Chondrocyte (in vitro differentiated cells): ENCODE data around the gene E2F7. TPM values are rescaled to one million over a fixed set of nuclear protein-coding genes. Genes with fewer than 3 reads are reported as not detected.

ENCODE experiments used
- DNase-seq: peaks from one replicate; pipeline ENCODE4 v3.0.0; 2021; ENCODE audit warnings: mixed read lengths, low spot score
- H3K27ac Mint-ChIP-seq: one replicate; pipeline ENCODE4 v1.8.0; 2021; ENCODE audit warnings: mild to moderate bottlenecking, moderate library complexity, mixed read lengths; ENCODE audit not compliant: unreplicated experiment
- H3K27me3 Mint-ChIP-seq: 2 replicates; pipeline ENCODE4 v1.8.0; 2021; ENCODE audit warnings: low read depth, mixed read lengths
- H3K36me3 Mint-ChIP-seq: 2 replicates; pipeline ENCODE4 v1.8.0; 2021; ENCODE audit warnings: low read depth, mixed read lengths
- H3K4me1 Mint-ChIP-seq: 2 replicates; pipeline ENCODE4 v1.8.0; 2021; ENCODE audit warnings: low read depth, mild to moderate bottlenecking, mixed read lengths
- H3K4me3 Mint-ChIP-seq: one replicate; pipeline ENCODE4 v1.8.0; 2021; ENCODE audit warnings: mild to moderate bottlenecking, moderate library complexity, mixed read lengths; ENCODE audit not compliant: unreplicated experiment
- H3K9me3 Mint-ChIP-seq: 2 replicates; pipeline ENCODE4 v1.8.0; 2021; ENCODE audit warnings: low read depth, mixed read lengths
- total RNA-seq: library from RNA; stranded (reverse); gene quantifications from 3 replicates; pipeline ENCODE4 v1.2.1, GENCODE V29; 2021
- TF ChIP-seq, protein P1 (sequence below): fragments of 200-600 bp; sonication (generic); IDR thresholded peaks from 2 replicates; pipeline ENCODE4 v1.5.0; 2021; ENCODE audit warnings: antibody characterized with exemption, mild to moderate bottlenecking, moderate library complexity

Gene E2F7
- total RNA-seq, 1 donor from 2014 or later, result 2.8 TPM

DNA sequence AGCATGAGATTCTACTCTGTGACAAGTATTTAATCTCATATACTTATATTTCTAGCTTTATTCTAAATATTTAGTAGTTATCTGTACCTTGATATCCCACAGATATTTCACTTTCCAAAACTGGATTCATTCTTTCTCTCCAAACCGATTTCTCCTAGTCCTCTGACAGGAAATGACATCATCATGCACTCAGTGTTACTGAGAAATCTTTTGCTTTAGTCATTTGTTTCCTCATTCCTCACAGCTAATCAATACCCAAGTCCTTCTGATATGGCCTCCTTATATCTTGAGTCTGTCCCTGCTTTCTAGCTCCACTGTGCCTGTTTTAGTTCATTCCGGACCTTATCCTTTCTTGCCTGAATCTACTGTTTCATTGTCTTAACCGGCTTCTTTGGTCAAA is 39.4 kb upstream of the E2F7 start:
- H3K4me1 Mint-ChIP-seq, result peaks cover 16% of the 10 kb centered on the region
- TF ChIP-seq, protein P1, sequence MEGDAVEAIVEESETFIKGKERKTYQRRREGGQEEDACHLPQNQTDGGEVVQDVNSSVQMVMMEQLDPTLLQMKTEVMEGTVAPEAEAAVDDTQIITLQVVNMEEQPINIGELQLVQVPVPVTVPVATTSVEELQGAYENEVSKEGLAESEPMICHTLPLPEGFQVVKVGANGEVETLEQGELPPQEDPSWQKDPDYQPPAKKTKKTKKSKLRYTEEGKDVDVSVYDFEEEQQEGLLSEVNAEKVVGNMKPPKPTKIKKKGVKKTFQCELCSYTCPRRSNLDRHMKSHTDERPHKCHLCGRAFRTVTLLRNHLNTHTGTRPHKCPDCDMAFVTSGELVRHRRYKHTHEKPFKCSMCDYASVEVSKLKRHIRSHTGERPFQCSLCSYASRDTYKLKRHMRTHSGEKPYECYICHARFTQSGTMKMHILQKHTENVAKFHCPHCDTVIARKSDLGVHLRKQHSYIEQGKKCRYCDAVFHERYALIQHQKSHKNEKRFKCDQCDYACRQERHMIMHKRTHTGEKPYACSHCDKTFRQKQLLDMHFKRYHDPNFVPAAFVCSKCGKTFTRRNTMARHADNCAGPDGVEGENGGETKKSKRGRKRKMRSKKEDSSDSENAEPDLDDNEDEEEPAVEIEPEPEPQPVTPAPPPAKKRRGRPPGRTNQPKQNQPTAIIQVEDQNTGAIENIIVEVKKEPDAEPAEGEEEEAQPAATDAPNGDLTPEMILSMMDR, result no peak
- H3K9me3 Mint-ChIP-seq, result no peaks in the 10 kb centered on the region
- H3K4me3 Mint-ChIP-seq, result no peak overlapping the region
- H3K27me3 Mint-ChIP-seq, result no peaks in the 10 kb centered on the region
- DNase-seq, result no peak
- H3K27ac Mint-ChIP-seq, result no peak overlapping the region
- H3K36me3 Mint-ChIP-seq, result no peaks in the 10 kb centered on the region

DNA sequence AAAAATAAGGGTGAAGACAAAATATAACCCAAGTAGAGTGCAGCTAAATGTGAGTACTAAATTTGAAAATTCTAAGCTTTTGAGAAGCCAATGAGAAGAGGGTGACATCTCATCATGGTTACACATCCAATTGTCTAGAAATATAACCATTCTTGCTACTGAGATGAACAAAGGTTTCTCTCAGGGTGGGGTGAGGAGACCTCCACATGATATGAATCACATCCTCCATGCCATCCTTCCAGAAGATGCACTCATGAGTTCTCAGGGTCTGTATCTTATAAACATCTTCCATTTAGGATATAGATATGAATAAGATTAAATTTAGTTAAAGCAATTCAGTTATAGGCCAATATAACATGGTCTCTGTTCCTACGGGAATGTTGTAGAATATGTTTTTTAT is 38.9 kb upstream of the E2F7 start:
- DNase-seq, result no peak
- H3K4me3 Mint-ChIP-seq, result no peak overlapping the region
- no peak overlapping the region for H3K27ac Mint-ChIP-seq
- TF ChIP-seq, protein P1, result no peak
- H3K9me3 Mint-ChIP-seq, result no peaks in the 10 kb centered on the region
- peaks cover 16% of the 10 kb centered on the region for H3K4me1 Mint-ChIP-seq
- H3K36me3 Mint-ChIP-seq, result no peaks in the 10 kb centered on the region
- H3K27me3 Mint-ChIP-seq, result no peaks in the 10 kb centered on the region

- no peaks in the 10 kb centered on the region for H3K27me3 Mint-ChIP-seq
- peaks cover 10% of the 10 kb centered on the region for H3K4me1 Mint-ChIP-seq
- no peaks in the 10 kb centered on the region for H3K9me3 Mint-ChIP-seq
- no peak overlapping the region for H3K4me3 Mint-ChIP-seq
- no peak for DNase-seq
- H3K27ac Mint-ChIP-seq, result no peak overlapping the region
- H3K36me3 Mint-ChIP-seq, result no peaks in the 10 kb centered on the region
- TF ChIP-seq, protein P1, result no peak
Measured at GRCh38 chr12:77102691-77103090, 37.3 kb upstream of the E2F7 start.

DNA sequence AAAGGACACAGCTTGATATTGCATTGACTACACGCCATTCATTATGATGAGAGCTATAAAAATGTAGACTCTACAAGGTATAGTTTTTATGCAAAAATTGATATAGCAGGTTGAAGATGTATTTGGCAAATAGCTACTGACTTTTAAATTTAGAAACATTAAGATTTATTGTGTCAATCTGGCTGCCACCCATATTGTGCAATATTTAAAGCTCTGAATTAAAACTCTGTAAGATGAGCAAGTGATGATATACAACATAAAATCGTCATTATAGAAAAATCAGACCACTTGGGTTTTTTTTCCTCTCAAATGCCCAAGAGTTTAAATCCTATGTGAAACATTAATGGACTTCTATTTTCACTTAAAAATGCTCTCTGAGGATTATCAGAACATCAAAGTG is 36.8 kb upstream of the E2F7 start:
- Mint-ChIP-seq H3K4me1 (peaks cover 10% of the 10 kb centered on the region), H3K27ac (no peak overlapping the region), H3K9me3 (no peaks in the 10 kb centered on the region), H3K27me3 (no peaks in the 10 kb centered on the region), H3K4me3 (no peak overlapping the region), H3K36me3 (no peaks in the 10 kb centered on the region)
- TF ChIP-seq, protein P1, result no peak
- no peak for DNase-seq

DNA sequence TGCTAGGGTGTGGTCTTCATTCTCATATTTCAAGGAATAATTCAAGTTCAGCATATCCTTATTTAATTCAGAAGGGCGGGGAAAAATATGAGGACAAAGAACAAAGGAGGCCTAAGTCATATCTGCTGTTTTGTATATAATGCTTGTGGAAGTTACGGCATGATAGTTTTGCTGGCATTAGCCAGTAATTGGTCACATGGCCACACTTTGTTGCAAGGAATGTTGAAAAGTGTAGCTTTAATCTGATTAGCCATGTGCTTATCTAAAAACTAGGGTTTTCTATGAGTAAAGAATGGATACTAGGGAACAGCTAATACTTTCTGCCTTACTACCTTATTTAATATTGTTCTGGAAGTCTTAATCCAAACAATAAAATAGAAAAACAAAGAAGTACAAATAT is 34.4 kb upstream of the E2F7 start:
- no peak for DNase-seq
- no peak overlapping the region for H3K4me3 Mint-ChIP-seq
- TF ChIP-seq, protein P1, result no peak
- H3K27me3 Mint-ChIP-seq, result peaks cover under 1% of the 10 kb centered on the region
- H3K27ac Mint-ChIP-seq, result no peak overlapping the region
- peaks cover 7% of the 10 kb centered on the region for H3K4me1 Mint-ChIP-seq
- H3K9me3 Mint-ChIP-seq, result no peaks in the 10 kb centered on the region
- no peaks in the 10 kb centered on the region for H3K36me3 Mint-ChIP-seq
